Adrenal gland (tissue), 12 donors: ENCODE data around the gene MYBBP1A. TPM values are rescaled to one million over a fixed set of nuclear protein-coding genes. Genes with fewer than 3 reads are reported as not detected.

Source experiments
- DNase-seq, 7 donors: peaks; one replicate each; pipeline ENCODE4 v3.0.0-alpha.2; 2019 to 2020
- H3K27ac ChIP-seq, 5 donors: fragments of 200-600 bp; sonication (generic) in 4 of 5; 1 replicate in 3 of 5; 2 replicates in 2 of 5; pipeline versions ENCODE4 v1.5.1 to v1.8.0; 2016 to 2020; ENCODE audit warnings: mild to moderate bottlenecking in 1 of 5
- H3K27me3 ChIP-seq: fragments of 200-600 bp; 2 replicates; pipeline ENCODE4 v1.8.0; 2021
- H3K36me3 ChIP-seq, 2 donors: fragments of 200-600 bp; replicated peaks in 1 of 2; 1 replicate in 1 of 2; 2 replicates in 1 of 2; pipeline versions ENCODE4 v1.5.1 to v1.8.0; 2018 to 2022
- H3K4me1 ChIP-seq, 2 donors: fragments of 200-600 bp; replicated peaks in 1 of 2; 1 replicate in 1 of 2; 2 replicates in 1 of 2; pipeline versions ENCODE4 v1.5.1 to v1.8.0; 2018 to 2021
- H3K4me3 ChIP-seq, 4 donors: fragments of 200-600 bp; sonication (generic) in 3 of 4; one replicate each; pipeline ENCODE4 v1.5.1; 2016 to 2018
- H3K9me3 ChIP-seq, 3 donors: fragments of 200-600 bp; sonication (generic) in 1 of 3; replicated peaks in 1 of 3; 1 replicate in 2 of 3; 2 replicates in 1 of 3; pipeline versions ENCODE4 v1.5.1 to v1.8.0; 2016 to 2021
- CTCF ChIP-seq, 6 experiments: fragments of 450-650 bp in 4 of 6; fragments of 200-600 bp in 2 of 6; sonication (generic) in 1 of 6; IDR thresholded peaks; 1 replicate in 5 of 6; 2 replicates in 1 of 6; pipeline versions ENCODE4 v1.5.1 to v1.8.0; 2016 to 2021; ENCODE audit warnings: antibody characterized with exemption in 6 of 6, mild to moderate bottlenecking in 2 of 6, moderate library complexity in 1 of 6
- POLR2A ChIP-seq, 2 donors: fragments of 450-650 bp; IDR thresholded peaks; one replicate each; pipeline ENCODE4 v1.6.1; 2017; ENCODE audit warnings: antibody characterized with exemption in 2 of 2, mild to moderate bottlenecking in 2 of 2, moderate library complexity in 1 of 2
- WGBS, 4 donors: extraction: QIAGEN DNeasy Blood & Tissue Kit in 2 of 4; methylation state at CpG; one replicate each; pipeline versions ENCODE4 v1.1.5 to v1.1.7; 2013 to 2017; 5-methylcytosine and 5-hydroxymethylcytosine counted together
- intact Hi-C, 2 donors: fragments of 100-400 bp; cut with DNase I; formaldehyde crosslinking; loops; one replicate each; pipeline versions ENCODE4 v1.14.1 to v1.15.0; 2022 to 2023
- polyA plus RNA-seq, 3 donors: library from polyadenylated mRNA; stranded (reverse); fragments of 200-250 nt in 2 of 3; fragments of 350-450 nt in 1 of 3; fragmentation: Illumina TruSeq in 1 of 3; extraction: RNeasy Lipid Tissue Mini Kit (QIAGEN cat#74804) in 1 of 3; gene quantifications; one replicate each; pipeline ENCODE4 v1.2.3, GENCODE V29; 2013 to 2014
- total RNA-seq, 9 donors: library from RNA; depleted of rRNA in 4 of 9; stranded (reverse); fragments of >200 nt in 4 of 9; fragments of 120-200 nt in 1 of 9; fragmentation: NEBNext Ultra II Directional in 1 of 9; extraction: Animal tissue kit (Norgen Biotek cat#: 25700) in 1 of 9; gene quantifications; one replicate each; pipeline versions ENCODE4 v1.1.0 to v1.2.4, GENCODE V29; 2013 to 2023
- donor health status: healthy with polysubstance abuse.
- donor health status: Bipolar disorder and iron deficiency.
- donor health status: DM: yes; HTN: yes; CAD: no.
- donor health status: DM: no; HTN: no; CAD: no.
- donor health status: DM: no; HTN: no; CAD: no.
- donor health status: DM: yes; HTN: yes; CAD: no.

MYBBP1A gene
- total and polyA plus RNA-seq, 12 donors, result 17.9 to 65.5 (median 42.4) TPM

GRCh38 chr17:4501295-4501949 lies 53.8 kb downstream of the MYBBP1A start:
- 41 to 47% (median 46%) methylated on average over 3 of the region's 3 CpGs for WGBS, 4 donors
- Histone ChIP-seq H3K27ac (no peak overlapping the region), H3K4me3 (no peak overlapping the region), H3K9me3 (no peaks in the 10 kb centered on the region), H3K4me1 (peaks cover 5 to 12% of the 10 kb centered on the region in 2 donors), H3K36me3 (no peaks in the 10 kb centered on the region), H3K27me3 (peaks cover 13% of the 10 kb centered on the region)
- intact Hi-C loops, result no loop called here
- DNase-seq, result no peak
- TF ChIP-seq CTCF (IDR thresholded peaks at IDR 0.05) (no peak), POLR2A (IDR thresholded peaks at IDR 0.05) (no peak)

GRCh38 chr17:4500191-4500571 lies 55.0 kb downstream of the MYBBP1A start:
- intact Hi-C loops, result no loop called here
- H3K4me1 ChIP-seq, result peaks cover 5 to 12% of the 10 kb centered on the region in 2 donors
- DNase-seq, result no peak
- H3K27me3 ChIP-seq, result peaks cover 13% of the 10 kb centered on the region
- H3K27ac ChIP-seq, result no peak overlapping the region
- TF ChIP-seq CTCF (IDR thresholded peaks at IDR 0.05), result no peak
- no peaks in the 10 kb centered on the region for H3K36me3 ChIP-seq
- no peaks in the 10 kb centered on the region for H3K9me3 ChIP-seq
- 14 to 36% (median 20%) methylated on average over 5 to 7 of the region's 7 CpGs for WGBS, 4 donors
- peak overlapping the region in 1 of 4 donors; percentile 52 for H3K4me3 ChIP-seq

DNA sequence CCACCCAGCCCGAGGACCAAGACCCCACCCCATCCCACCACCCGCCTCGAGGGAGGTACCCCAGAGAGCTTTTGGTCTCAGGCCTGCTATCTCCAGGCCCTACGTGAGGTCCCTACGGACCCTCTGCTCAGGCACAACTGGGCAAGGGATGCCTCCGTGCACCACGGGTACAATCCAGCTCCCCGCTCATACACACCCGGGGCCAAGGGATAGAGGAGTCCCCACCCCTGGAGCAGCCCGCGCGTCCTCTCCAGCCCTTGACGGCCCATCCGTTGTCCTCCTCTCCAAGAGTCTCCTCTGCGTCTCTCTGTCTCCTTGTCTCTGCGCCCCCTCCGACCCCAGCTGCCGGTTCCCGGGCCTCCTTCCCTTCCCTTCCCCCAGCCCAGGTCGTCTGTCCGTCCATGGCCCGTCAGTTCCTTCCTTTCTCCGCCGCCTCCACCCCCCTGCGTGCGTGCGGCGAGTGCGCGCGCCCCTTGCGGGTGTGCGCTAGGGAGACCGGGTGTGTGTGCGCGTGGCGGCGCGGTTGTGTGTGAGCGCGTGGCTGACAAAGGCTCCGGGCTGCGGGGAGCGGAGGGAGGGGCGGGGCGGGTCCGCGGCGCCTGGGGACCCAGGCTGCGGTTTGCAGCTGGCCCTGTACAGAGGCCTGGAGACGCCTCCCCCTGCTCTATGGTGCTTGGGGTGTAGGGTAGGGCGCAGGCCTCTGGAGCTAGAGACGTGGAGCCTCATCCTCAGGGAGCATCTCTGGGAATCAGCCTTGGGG lies 55.6 kb downstream of the MYBBP1A start:
- 1% methylated on average over 27 to 53 of the region's 53 CpGs for WGBS, 4 donors
- intact Hi-C loops, result no loop called here

More for the DNA sequence above, 55.6 kb downstream of the MYBBP1A start:
- H3K27me3 ChIP-seq, result peaks cover 13% of the 10 kb centered on the region
- peak overlapping the region in 1 of 4 donors; percentile 52 for H3K4me3 ChIP-seq
- peak in 1 of 7 donors; percentile 32 for DNase-seq
- no peaks in the 10 kb centered on the region for H3K9me3 ChIP-seq
- H3K36me3 ChIP-seq, result no peaks in the 10 kb centered on the region
- peak overlapping the region in 1 of 5 donors; percentile 37 for H3K27ac ChIP-seq
- TF ChIP-seq POLR2A (IDR thresholded peaks at IDR 0.05) (no peak), CTCF (IDR thresholded peaks at IDR 0.05) (no peak)
- H3K4me1 ChIP-seq, result peaks cover 5 to 12% of the 10 kb centered on the region in 2 donors
